Measurements from ENCODE around the gene AGFG2. TPM values are rescaled to one million over a fixed set of nuclear protein-coding genes. Genes with fewer than 3 reads are reported as not detected.

AGFG2 gene
- total and polyA plus RNA-seq, 2 of the 13 experiments (the other 11 are each of a cell fraction or from before 2014, with no cell fraction given), result 125 to 132 TPM

- TF ChIP-seq MIER3 (CRISPR knock-in tag; IDR thresholded peaks at IDR 0.05; ENCODE audit: borderline replicate concordance) (0 out of 2 replicates have a peak, but pooled peaks have one; percentile 40), MEF2D (CRISPR knock-in tag; IDR thresholded peaks at IDR 0.05) (no peak), ZFY (CRISPR knock-in tag; IDR thresholded peaks at IDR 0.05) (no peak), ZNF547 (CRISPR knock-in tag; IDR thresholded peaks at IDR 0.05) (no peak), ZNF546 (CRISPR knock-in tag; conservative IDR thresholded peaks at IDR 0.05) (no peak), ZC3H4 (CRISPR knock-in tag; IDR thresholded peaks at IDR 0.05; ENCODE audit: borderline replicate concordance) (no peak), ZMAT3 (CRISPR knock-in tag; conservative IDR thresholded peaks at IDR 0.05) (no peak), ZNF10 (CRISPR knock-in tag; IDR thresholded peaks at IDR 0.05; ENCODE audit: borderline replicate concordance, low read depth) (no peak), BATF2 (CRISPR knock-in tag; IDR thresholded peaks at IDR 0.05) (no peak), PAX8 (CRISPR knock-in tag; IDR thresholded peaks at IDR 0.05; ENCODE audit: borderline replicate concordance) (no peak), DNMT3B (CRISPR knock-in tag; conservative IDR thresholded peaks at IDR 0.05) (no peak), ZNF142 (CRISPR knock-in tag; IDR thresholded peaks at IDR 0.05) (no peak), SAP130 (CRISPR knock-in tag; IDR thresholded peaks at IDR 0.05; ENCODE audit: low read depth) (0 out of 2 replicates have a peak, but pooled peaks have one; percentile 19), NR2F1 (CRISPR knock-in tag; IDR thresholded peaks at IDR 0.05) (no peak), SRSF4 (IDR thresholded peaks at IDR 0.05; ENCODE audit: low read depth, low read length, poor library complexity, severe bottlenecking) (no peak), RARA (CRISPR knock-in tag; IDR thresholded peaks at IDR 0.05) (peak; percentile 37; the same call in 1 of the 2 replicates), E2F2 (CRISPR knock-in tag; IDR thresholded peaks at IDR 0.05; ENCODE audit: borderline replicate concordance) (no peak), ATF4 (CRISPR knock-in tag; IDR thresholded peaks at IDR 0.05) (no peak), AGO2 (optimal IDR thresholded peaks at IDR 0.05; ENCODE audit: low read depth, low read length) (peak; percentile 93), ATF3 (CRISPR knock-in tag; IDR thresholded peaks at IDR 0.05) (no peak), ZNF713 (CRISPR knock-in tag; IDR thresholded peaks at IDR 0.05) (no peak)
Measured at GRCh38 chr7:100566018-100566531, 27.1 kb downstream of the AGFG2 start (continued).
